RWPE1 (cell line): Measurements from ENCODE around the gene ZDHHC5.

Experiments
- CTCF ChIA-PET: fragments of 350-600 bp; sonication (Branson Sonifier 250); formaldehyde crosslinking; extraction: SDS; loops from one replicate; lab custom pipeline; 2021; lab: Yijun Ruan, JAX
- POLR2A ChIA-PET: fragments of 400-600 bp; formaldehyde crosslinking; extraction: SDS; loops from one replicate; lab custom pipeline; 2020; ENCODE audit warnings: antibody characterized with exemption; ENCODE audit not compliant: low non-redundant PET; lab: Yijun Ruan, JAX
- DNase-seq: peaks from one replicate; pipeline ENCODE4 v3.0.0; 2012; ENCODE audit warnings: low spot score
- H3K27ac ChIP-seq: fragments of 450-650 bp; 2 replicates; pipeline ENCODE4 v1.5.1; 2017
- TF ChIP-seq, protein P1 (sequence below): fragments of 450-650 bp; conservative IDR thresholded peaks from 2 replicates; pipeline ENCODE4 v1.5.1; 2017; ENCODE audit warnings: low read depth, mild to moderate bottlenecking

Gene ZDHHC5

DNA sequence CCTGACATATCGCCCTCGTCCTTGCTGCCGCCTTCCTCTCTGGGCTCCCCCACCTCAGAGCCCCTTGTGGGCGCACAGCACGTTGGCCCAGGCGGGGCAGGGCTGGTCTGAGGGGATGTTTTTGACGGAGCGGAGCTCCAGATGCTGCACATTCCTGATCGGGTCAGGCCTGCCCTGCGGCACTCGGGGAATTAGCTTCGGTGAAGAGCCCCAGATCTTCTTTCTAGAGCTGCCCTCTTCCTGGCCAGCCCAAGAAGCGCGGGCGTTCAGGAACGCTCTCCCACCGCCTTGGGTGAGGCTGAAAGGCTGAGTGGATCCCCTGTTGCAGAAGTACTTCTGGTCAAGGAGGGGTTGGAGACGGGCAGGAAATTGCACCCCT lies 30.3 kb upstream of the ZDHHC5 start:
- TF ChIP-seq, protein P1, sequence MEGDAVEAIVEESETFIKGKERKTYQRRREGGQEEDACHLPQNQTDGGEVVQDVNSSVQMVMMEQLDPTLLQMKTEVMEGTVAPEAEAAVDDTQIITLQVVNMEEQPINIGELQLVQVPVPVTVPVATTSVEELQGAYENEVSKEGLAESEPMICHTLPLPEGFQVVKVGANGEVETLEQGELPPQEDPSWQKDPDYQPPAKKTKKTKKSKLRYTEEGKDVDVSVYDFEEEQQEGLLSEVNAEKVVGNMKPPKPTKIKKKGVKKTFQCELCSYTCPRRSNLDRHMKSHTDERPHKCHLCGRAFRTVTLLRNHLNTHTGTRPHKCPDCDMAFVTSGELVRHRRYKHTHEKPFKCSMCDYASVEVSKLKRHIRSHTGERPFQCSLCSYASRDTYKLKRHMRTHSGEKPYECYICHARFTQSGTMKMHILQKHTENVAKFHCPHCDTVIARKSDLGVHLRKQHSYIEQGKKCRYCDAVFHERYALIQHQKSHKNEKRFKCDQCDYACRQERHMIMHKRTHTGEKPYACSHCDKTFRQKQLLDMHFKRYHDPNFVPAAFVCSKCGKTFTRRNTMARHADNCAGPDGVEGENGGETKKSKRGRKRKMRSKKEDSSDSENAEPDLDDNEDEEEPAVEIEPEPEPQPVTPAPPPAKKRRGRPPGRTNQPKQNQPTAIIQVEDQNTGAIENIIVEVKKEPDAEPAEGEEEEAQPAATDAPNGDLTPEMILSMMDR = no peak
- CTCF ChIA-PET = interaction anchor here (0.6 kb wide), 1 partner anchor 111 kb away, joined by 3 read pairs; no protein-coding TSS in a partner anchor
- no peak for DNase-seq
- peak overlapping the region; percentile 84 for H3K27ac ChIP-seq
- POLR2A ChIA-PET = interaction anchor here (0.5 kb wide), 1 partner anchor 18 kb away, joined by 3 read pairs; no protein-coding TSS in a partner anchor

DNA sequence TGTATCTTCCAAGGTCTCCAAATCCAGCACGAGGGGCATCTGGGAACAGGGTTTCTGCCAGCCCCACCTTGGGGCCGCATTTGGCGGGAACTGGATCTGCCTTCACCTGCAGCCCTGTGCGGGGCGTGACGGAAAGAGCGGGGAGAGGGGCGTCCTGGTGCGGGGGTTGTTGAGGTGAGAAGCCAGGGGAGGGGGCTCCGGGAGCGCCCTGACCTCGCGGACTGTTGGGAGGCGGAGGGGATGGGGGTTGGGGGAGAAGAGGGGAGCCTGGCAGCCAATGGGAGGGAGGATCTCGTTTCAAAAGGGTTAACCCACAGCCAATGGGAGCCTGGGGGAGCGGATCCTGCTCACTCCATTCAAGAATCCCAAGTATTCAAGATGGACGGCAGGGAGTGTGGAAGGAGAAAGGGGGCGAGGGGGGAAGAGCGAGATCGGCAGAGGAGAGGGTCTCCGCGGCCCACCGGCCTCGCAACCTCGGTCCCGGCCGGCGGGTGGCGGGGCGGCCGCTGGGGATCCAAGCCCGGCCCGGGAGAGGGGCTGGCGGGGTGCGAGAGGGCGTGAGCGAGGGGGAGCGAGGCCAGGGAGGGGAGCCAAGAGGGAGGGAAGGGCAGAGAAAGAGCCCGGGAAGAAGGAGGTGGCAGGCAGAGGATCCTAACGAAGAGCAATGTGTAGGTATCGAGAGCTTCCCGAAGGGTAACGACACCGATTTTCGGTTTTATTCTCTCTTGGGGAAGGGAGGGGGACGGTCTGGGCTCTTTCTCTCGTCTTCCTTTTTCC lies 29.7 kb upstream of the ZDHHC5 start:
- DNase-seq = peak; percentile 98
- H3K27ac ChIP-seq = peak overlapping the region; percentile 84
- TF ChIP-seq, protein P1 = no peak
- ChIA-PET CTCF (interaction anchor here (0.6 to 4.0 kb wide), 3 partner anchors 71 to 180 kb away, joined by 3 to 18 read pairs (median 5); partner anchors contain the start of gene UBE2L6), POLR2A (interaction anchor here (0.7 kb wide), 1 partner anchor 1263 kb away, joined by 4 read pairs; no protein-coding TSS in a partner anchor)

DNA sequence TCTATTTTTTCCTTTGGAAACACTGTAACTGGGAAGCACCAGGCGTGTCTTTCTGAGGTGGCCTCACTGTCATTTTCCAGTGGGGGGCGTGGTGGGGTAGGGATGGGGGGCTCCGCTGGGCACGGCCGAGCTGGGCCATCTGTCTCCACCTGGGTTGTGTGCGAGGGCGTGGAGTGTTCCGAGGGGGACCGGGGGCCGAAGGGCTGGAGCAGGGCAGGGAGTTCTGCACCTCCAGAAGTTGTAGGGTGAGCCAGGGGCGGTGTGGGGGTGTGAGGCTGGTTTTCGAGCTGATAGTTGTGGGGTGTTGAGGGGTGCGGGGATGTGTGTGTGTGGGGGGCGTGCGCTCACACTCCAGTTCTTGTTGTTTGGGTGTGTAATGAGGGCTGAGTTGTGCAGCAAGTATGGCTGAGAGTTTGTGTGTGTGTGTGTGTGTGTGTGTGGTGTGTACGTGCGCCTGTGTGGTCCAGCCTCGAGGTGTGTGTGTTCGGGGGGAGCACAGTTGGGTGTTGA lies 29.0 kb upstream of the ZDHHC5 start:
- DNase-seq = no peak
- TF ChIP-seq, protein P1 = no peak
- ChIA-PET CTCF (interaction anchor here (0.6 to 4.0 kb wide), 3 partner anchors 71 to 508 kb away, joined by 3 to 18 read pairs (median 5); partner anchors contain the start of gene UBE2L6), POLR2A (interaction anchor here (0.7 kb wide), 1 partner anchor 1263 kb away, joined by 4 read pairs; no protein-coding TSS in a partner anchor)
- H3K27ac ChIP-seq = peak overlapping the region; percentile 84

DNA sequence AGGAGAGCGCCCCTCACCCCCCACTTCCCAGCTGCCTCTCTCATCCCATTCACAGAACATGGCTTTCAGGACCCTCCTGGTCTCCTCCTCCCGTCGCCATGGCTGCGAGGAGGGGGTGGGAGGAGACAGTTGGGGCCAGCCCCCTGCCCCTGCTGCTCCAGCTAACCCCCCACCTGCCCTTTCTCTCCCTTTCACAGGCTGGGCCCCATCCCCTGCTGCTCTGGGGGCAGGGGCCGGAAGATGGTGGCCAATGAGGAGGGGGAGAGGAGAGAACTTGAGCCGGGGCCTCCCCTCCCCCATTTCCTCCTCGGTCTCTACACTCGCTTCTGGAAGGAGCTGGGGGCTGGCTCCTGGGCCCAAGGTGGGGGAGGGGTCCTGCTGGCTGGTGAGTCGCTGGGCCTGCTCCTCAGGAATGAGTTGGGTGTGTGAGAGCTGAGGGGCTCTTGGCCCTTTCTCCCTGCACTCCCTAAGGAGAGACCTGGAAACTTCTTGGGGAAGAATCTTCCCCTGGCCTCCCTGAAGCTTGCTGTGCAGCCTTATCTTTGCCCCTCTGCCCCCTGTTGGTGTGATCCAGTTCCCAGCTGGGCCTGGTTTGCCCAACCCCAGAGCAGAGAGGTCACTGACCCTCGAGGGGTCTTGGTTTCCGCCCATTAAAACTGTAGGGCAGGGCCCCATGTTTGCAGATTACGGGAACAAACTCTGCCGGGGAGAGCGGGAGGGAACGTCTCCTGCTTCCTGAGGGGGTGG lies 28.4 kb upstream of the ZDHHC5 start:
- ChIA-PET CTCF (interaction anchor here (0.6 to 4.0 kb wide), 3 partner anchors 52 to 508 kb away, joined by 3 to 18 read pairs (median 5); no protein-coding TSS in a partner anchor), POLR2A (interaction anchor here (0.6 kb wide), 1 partner anchor 23 kb away, joined by 4 read pairs; no protein-coding TSS in a partner anchor)
- TF ChIP-seq, protein P1 = no peak
- peak overlapping the region; percentile 84 for H3K27ac ChIP-seq
- DNase-seq = no peak

DNA sequence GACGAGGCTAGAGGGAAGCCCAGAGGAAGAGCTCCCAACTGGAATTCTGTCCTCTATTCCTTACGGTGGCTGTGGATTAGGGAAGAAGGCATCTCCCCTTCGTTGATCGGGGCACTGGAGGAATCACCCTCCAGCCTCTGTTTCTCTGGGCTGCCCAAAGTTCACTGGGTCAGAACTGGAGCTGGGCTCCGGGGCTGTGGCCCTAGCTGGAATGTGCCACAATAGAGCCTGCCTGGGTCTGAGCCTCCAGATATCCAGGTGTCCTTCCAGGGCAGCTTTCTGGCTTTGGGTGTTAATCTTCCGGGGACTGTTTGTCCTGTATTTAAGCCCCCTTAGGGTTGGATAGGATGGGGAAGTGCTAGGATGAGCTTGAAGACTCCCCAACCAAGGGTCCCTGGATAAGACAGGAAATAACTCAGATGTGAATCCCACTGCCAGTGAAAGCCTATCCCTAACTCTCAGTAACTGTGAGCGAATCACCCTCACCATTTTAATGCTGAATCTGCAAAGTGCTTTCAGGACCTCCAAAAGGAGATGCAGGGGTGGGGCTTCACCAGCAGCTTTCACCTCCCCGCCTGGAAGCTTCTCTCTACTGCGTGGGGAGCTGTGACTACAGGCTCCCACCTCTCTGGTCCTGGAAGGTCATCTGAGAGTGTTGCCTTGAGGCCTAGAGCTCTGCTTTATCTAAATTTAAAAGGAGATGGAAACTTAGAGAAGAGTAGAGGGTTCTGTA lies 27.7 kb upstream of the ZDHHC5 start:
- TF ChIP-seq, protein P1 = no peak
- POLR2A ChIA-PET = interaction anchor here (0.6 kb wide), 2 partner anchors 24 to 1980 kb away, joined by 4 to 5 read pairs; no protein-coding TSS in a partner anchor
- H3K27ac ChIP-seq = peak overlapping the region; percentile 84
- CTCF ChIA-PET = interaction anchor here (0.6 to 5.5 kb wide), 6 partner anchors 25 to 182 kb away, joined by 3 to 72 read pairs (median 6); partner anchors contain the start of gene UBE2L6
- no peak for DNase-seq
